ENCODE data around the gene LNX1. TPM values are rescaled to one million over a fixed set of nuclear protein-coding genes. Genes with fewer than 3 reads are reported as not detected.

The LNX1 gene
- total RNA-seq, 1 donor, result 0.43 TPM

- no peak overlapping the region for H3K4me3 ChIP-seq (ENCODE audit: low read depth, low read length)
- no peak for TF ChIP-seq CTCF (IDR thresholded peaks at IDR 0.05; ENCODE audit: insufficient read depth, low read depth, low read length)
- peak; percentile 22 for DNase-seq (ENCODE audit: low read depth)
These were observed 130.0 kb downstream of the LNX1 start for GRCh38 chr4:53461244-53461643.

- H3K4me3 ChIP-seq (ENCODE audit: low read depth, low read length), result no peak overlapping the region
- TF ChIP-seq CTCF (IDR thresholded peaks at IDR 0.05; ENCODE audit: insufficient read depth, low read depth, low read length), result no peak
- peak; percentile 60 for DNase-seq (ENCODE audit: low read depth)
These were observed 131.7 kb downstream of the LNX1 start for GRCh38 chr4:53459548-53459947.

- TF ChIP-seq CTCF (IDR thresholded peaks at IDR 0.05; ENCODE audit: insufficient read depth, low read depth, low read length), result no peak
- no peak overlapping the region for H3K4me3 ChIP-seq (ENCODE audit: low read depth, low read length)
- no peak for DNase-seq (ENCODE audit: low read depth)
These were observed 135.1 kb downstream of the LNX1 start for GRCh38 chr4:53456178-53456577.

- no peak overlapping the region for H3K4me3 ChIP-seq (ENCODE audit: low read depth, low read length)
- no peak for DNase-seq (ENCODE audit: low read depth)
- TF ChIP-seq CTCF (IDR thresholded peaks at IDR 0.05; ENCODE audit: insufficient read depth, low read depth, low read length), result no peak
These were observed 135.5 kb downstream of the LNX1 start for GRCh38 chr4:53455766-53456165.

GRCh38 chr4:53453385-53453784 lies 137.9 kb downstream of the LNX1 start:
- no peak for DNase-seq (ENCODE audit: low read depth)
- H3K4me3 ChIP-seq (ENCODE audit: low read depth, low read length), result no peak overlapping the region
- TF ChIP-seq CTCF (IDR thresholded peaks at IDR 0.05; ENCODE audit: insufficient read depth, low read depth, low read length), result no peak

GRCh38 chr4:53450773-53451172 lies 140.5 kb downstream of the LNX1 start:
- H3K4me3 ChIP-seq (ENCODE audit: low read depth, low read length), result peak overlapping the region; percentile 19
- no peak for TF ChIP-seq CTCF (IDR thresholded peaks at IDR 0.05; ENCODE audit: insufficient read depth, low read depth, low read length)
- peak; percentile 74 for DNase-seq (ENCODE audit: low read depth)

GRCh38 chr4:53444954-53445353 lies 146.3 kb downstream of the LNX1 start:
- DNase-seq (ENCODE audit: low read depth), result no peak
- H3K4me3 ChIP-seq (ENCODE audit: low read depth, low read length), result no peak overlapping the region
- no peak for TF ChIP-seq CTCF (IDR thresholded peaks at IDR 0.05; ENCODE audit: insufficient read depth, low read depth, low read length)
